Measurements from ENCODE around the gene LEPROT. TPM values are rescaled to one million over a fixed set of nuclear protein-coding genes. Genes with fewer than 3 reads are reported as not detected.
A peak's percentile ranks its signal among the peaks of the same experiment; 100 is the strongest.
"Not testable (repeated sequence)": the region's sequence is repeated elsewhere in the genome, so short reads cannot be mapped to it uniquely, and the experiment has no call there.

Gene LEPROT
- 10 to 100 TPM; 16.9 to 40.7 (median 29.4) TPM for total RNA-seq

GRCh38 chr1:65420590-65421350, at the start of gene LEPROT, which contains the start of gene LEPR:
Gene LEPROT, plus strand, starts transcription at chr1:65420668. Its CDS starts 57 bp downstream, at chr1:65420725.
Gene LEPR, plus strand, starts transcription at chr1:65420668. Its CDS starts 144,898 bp downstream, at chr1:65565566.
- Histone ChIP-seq H3K27ac (peak within 1 kb of the TSS; percentile 75 to 93), H3K4me3 (peak within 1 kb of the TSS; percentile 59 to 89 (median 82)), H3K4me1 (replicated peaks in 1 of 2) (peaks cover 3 to 8% of the 10 kb centered on the region in 2 donors)
- in situ Hi-C loops (cut with MboI; ENCODE audit: low pct_unique_long_range_greater_than_20kb in 2 of 9, low sequenced_read_pairs in 9 of 9, unreplicated experiment in 9 of 9), result loop anchor here in 1 of 9 experiments (10.0 kb wide), 1 partner anchor 186 kb away; no protein-coding TSS in a partner anchor
- ATAC-seq (replicated peaks in 6 of 8), result peak; percentile 56 to 77 (median 72)
- 0 to 3% (median 0%) methylated on average over 2 to 17 of the region's 60 CpGs; no CpG with 5 or more reads in 2 of the 10 experiments for WGBS, 10 experiments

GRCh38 chr1:65371544-65371943, 48.9 kb upstream of the LEPROT start:
- in situ Hi-C loops (cut with MboI; ENCODE audit: low pct_unique_long_range_greater_than_20kb in 2 of 9, low sequenced_read_pairs in 9 of 9, unreplicated experiment in 9 of 9), result no loop called here
- peak in 1 of 8 experiments; percentile 34 for ATAC-seq (replicated peaks in 6 of 8)
- Histone ChIP-seq H3K4me1 (replicated peaks in 1 of 2) (no peaks in the 10 kb centered on the region), H3K27ac (no peak overlapping the region), H3K4me3 (no peak overlapping the region)
- 63 to 100% (median 94%) methylated on average over 1 to 3 of the region's 3 CpGs; no CpG with 5 or more reads in 1 of the 10 experiments for WGBS, 10 experiments

GRCh38 chr1:65372557-65372956, 47.9 kb upstream of the LEPROT start:
- WGBS, 10 experiments, result 13 to 94% (median 81%) methylated on average over 1 of the region's 1 CpG
- peak in 1 of 8 experiments; percentile 42 for ATAC-seq (replicated peaks in 6 of 8)
- Histone ChIP-seq H3K4me1 (replicated peaks in 1 of 2) (no peaks in the 10 kb centered on the region), H3K4me3 (no peak overlapping the region), H3K27ac (no peak overlapping the region)
- in situ Hi-C loops (cut with MboI; ENCODE audit: low pct_unique_long_range_greater_than_20kb in 2 of 9, low sequenced_read_pairs in 9 of 9, unreplicated experiment in 9 of 9), result no loop called here

- 67 to 97% (median 84%) methylated on average over 2 to 4 of the region's 4 CpGs for WGBS, 10 experiments
- no peaks in the 10 kb centered on the region for H3K4me1 ChIP-seq (replicated peaks in 1 of 2)
- H3K27ac ChIP-seq, result no peak overlapping the region
- no peak for ATAC-seq (replicated peaks in 6 of 8)
- H3K4me3 ChIP-seq, result no peak overlapping the region
- in situ Hi-C loops (cut with MboI; ENCODE audit: low pct_unique_long_range_greater_than_20kb in 2 of 9, low sequenced_read_pairs in 9 of 9, unreplicated experiment in 9 of 9), result no loop called here
Measured at GRCh38 chr1:65377496-65378246, 42.8 kb upstream of the LEPROT start.

GRCh38 chr1:65378247-65378946, 42.1 kb upstream of the LEPROT start:
- Histone ChIP-seq H3K4me3 (no peak overlapping the region), H3K4me1 (replicated peaks in 1 of 2) (no peaks in the 10 kb centered on the region), H3K27ac (no peak overlapping the region)
- no peak for ATAC-seq (replicated peaks in 6 of 8)
- in situ Hi-C loops (cut with MboI; ENCODE audit: low pct_unique_long_range_greater_than_20kb in 2 of 9, low sequenced_read_pairs in 9 of 9, unreplicated experiment in 9 of 9), result no loop called here
- 27 to 100% (median 100%) methylated on average over 1 to 2 of the region's 2 CpGs for WGBS, 10 experiments

- WGBS, 10 experiments, result 59 to 100% (median 90%) methylated on average over 1 to 5 of the region's 5 CpGs; no CpG with 5 or more reads in 2 of the 10 experiments
- in situ Hi-C loops (cut with MboI; ENCODE audit: low pct_unique_long_range_greater_than_20kb in 2 of 9, low sequenced_read_pairs in 9 of 9, unreplicated experiment in 9 of 9); H3K27ac ChIP-seq; H3K4me1 ChIP-seq (replicated peaks in 1 of 2); ATAC-seq (replicated peaks in 6 of 8); H3K4me3 ChIP-seq: not testable (repeated sequence)
Measured at GRCh38 chr1:65384426-65384825, 36.0 kb upstream of the LEPROT start.

GRCh38 chr1:65386439-65386838, 34.0 kb upstream of the LEPROT start:
- whole genome bisulfite sequencing, 10 experiments, result 50 to 100% (median 96%) methylated on average over 1 to 3 of the region's 3 CpGs; no CpG with 5 or more reads in 2 of the 10 experiments
- Histone ChIP-seq H3K4me3 (no peak overlapping the region), H3K27ac (no peak overlapping the region), H3K4me1 (replicated peaks in 1 of 2) (no peaks in the 10 kb centered on the region)
- ATAC-seq (replicated peaks in 6 of 8), result no peak
- in situ Hi-C loops (cut with MboI; ENCODE audit: low pct_unique_long_range_greater_than_20kb in 2 of 9, low sequenced_read_pairs in 9 of 9, unreplicated experiment in 9 of 9), result no loop called here

- H3K4me1 ChIP-seq (replicated peaks in 1 of 2), result no peaks in the 10 kb centered on the region
- no peak overlapping the region for H3K27ac ChIP-seq
- ATAC-seq (replicated peaks in 6 of 8), result peak in 1 of 8 experiments; percentile 39
- in situ Hi-C loops (cut with MboI; ENCODE audit: low pct_unique_long_range_greater_than_20kb in 2 of 9, low sequenced_read_pairs in 9 of 9, unreplicated experiment in 9 of 9), result no loop called here
- 50 to 100% (median 91%) methylated on average over 1 to 2 of the region's 2 CpGs for WGBS, 10 experiments
- no peak overlapping the region for H3K4me3 ChIP-seq
Measured at GRCh38 chr1:65387821-65388220, 32.6 kb upstream of the LEPROT start.

- no peak overlapping the region for H3K27ac ChIP-seq
Measured at GRCh38 chr1:65388908-65389695, 31.4 kb upstream of the LEPROT start.

GRCh38 chr1:65392497-65392896, 28.0 kb upstream of the LEPROT start:
- in situ Hi-C loops (cut with MboI; ENCODE audit: low pct_unique_long_range_greater_than_20kb in 2 of 9, low sequenced_read_pairs in 9 of 9, unreplicated experiment in 9 of 9), result no loop called here
- Histone ChIP-seq H3K4me1 (replicated peaks in 1 of 2) (no peaks in the 10 kb centered on the region), H3K4me3 (no peak overlapping the region), H3K27ac (no peak overlapping the region)
- no peak for ATAC-seq (replicated peaks in 6 of 8)
- 67 to 100% (median 98%) methylated on average over 1 to 6 of the region's 7 CpGs; no CpG with 5 or more reads in 2 of the 10 experiments for WGBS, 10 experiments

More at GRCh38 chr1:65388908-65389695, 31.4 kb upstream of the LEPROT start:
- no peaks in the 10 kb centered on the region for H3K4me1 ChIP-seq (replicated peaks in 1 of 2)
- in situ Hi-C loops (cut with MboI; ENCODE audit: low pct_unique_long_range_greater_than_20kb in 2 of 9, low sequenced_read_pairs in 9 of 9, unreplicated experiment in 9 of 9), result no loop called here
- H3K4me3 ChIP-seq, result no peak overlapping the region
- 70 to 100% (median 89%) methylated on average over 1 to 3 of the region's 3 CpGs for WGBS, 10 experiments
- ATAC-seq (replicated peaks in 6 of 8), result no peak

GRCh38 chr1:65393347-65393746, 27.1 kb upstream of the LEPROT start:
- no peak overlapping the region for H3K4me3 ChIP-seq
- 80 to 100% (median 100%) methylated on average over 1 to 2 of the region's 2 CpGs; no CpG with 5 or more reads in 3 of the 10 experiments for WGBS, 10 experiments
- no peak for ATAC-seq (replicated peaks in 6 of 8)
- H3K4me1 ChIP-seq (replicated peaks in 1 of 2), result no peaks in the 10 kb centered on the region
- no peak overlapping the region for H3K27ac ChIP-seq
- in situ Hi-C loops (cut with MboI; ENCODE audit: low pct_unique_long_range_greater_than_20kb in 2 of 9, low sequenced_read_pairs in 9 of 9, unreplicated experiment in 9 of 9), result no loop called here

- Histone ChIP-seq H3K4me1 (replicated peaks in 1 of 2) (no peaks in the 10 kb centered on the region), H3K27ac (no peak overlapping the region), H3K4me3 (no peak overlapping the region)
- WGBS, 10 experiments, result 80 to 100% (median 100%) methylated on average over 1 of the region's 1 CpG; no CpG with 5 or more reads in 3 of the 10 experiments
- ATAC-seq (replicated peaks in 6 of 8), result no peak
- in situ Hi-C loops (cut with MboI; ENCODE audit: low pct_unique_long_range_greater_than_20kb in 2 of 9, low sequenced_read_pairs in 9 of 9, unreplicated experiment in 9 of 9), result no loop called here
Measured at GRCh38 chr1:65393928-65394327, 26.5 kb upstream of the LEPROT start.

Measured in motor neuron (in vitro differentiated cells).